GM12878 (cell line): Measurements from ENCODE around the gene VIL1. TPM values are rescaled to one million over a fixed set of nuclear protein-coding genes. Genes with fewer than 3 reads are reported as not detected.
A peak's percentile ranks its signal among the peaks of the same experiment; 100 is the strongest.

Experiments used
- ATF7 ChIP-seq: fragments of 450-650 bp; IDR thresholded peaks from 2 replicates; pipeline ENCODE4 v1.6.1; 2016; ENCODE audit warnings: low read depth, mild to moderate bottlenecking
- CEBPB ChIP-seq, 2 experiments: fragments of 150-350 bp in 1 of 2; IDR thresholded peaks; 2 replicates each; pipeline ENCODE4 v1.6.1; 2012 to 2014; ENCODE audit warnings: low read depth in 2 of 2, low read length in 2 of 2, borderline replicate concordance in 1 of 2, inconsistent platforms in 1 of 2
- CHD1 ChIP-seq: IDR thresholded peaks from 2 replicates; pipeline ENCODE4 v1.6.1; 2012; ENCODE audit warnings: low read depth, low read length, improper control_type of control experiment
- CHD2 ChIP-seq: IDR thresholded peaks from 2 replicates; pipeline ENCODE4 v1.6.1; 2011; ENCODE audit warnings: low read depth, low read length, improper control_type of control experiment, borderline replicate concordance
- CHD4 ChIP-seq: fragments of 200-600 bp; sonication (generic); IDR thresholded peaks from 2 replicates; pipeline ENCODE4 v1.6.1; 2016; ENCODE audit warnings: mild to moderate bottlenecking
- CREB1 ChIP-seq: IDR thresholded peaks from 2 replicates; pipeline ENCODE4 v1.6.1; 2012; ENCODE audit warnings: low read depth, mild to moderate bottlenecking, inconsistent platforms
- EGR1 ChIP-seq, 2 experiments: IDR thresholded peaks; 1 replicate in 1 of 2; 2 replicates in 1 of 2; pipeline ENCODE4 v1.6.1; 2011 to 2012; ENCODE audit warnings: low read depth in 2 of 2, low read length in 2 of 2, borderline replicate concordance in 1 of 2, mild to moderate bottlenecking in 1 of 2, moderate library complexity in 1 of 2
- EZH2 ChIP-seq: IDR thresholded peaks from 2 replicates; pipeline ENCODE4 v1.6.1; 2012; ENCODE audit warnings: low read depth, mild to moderate bottlenecking, control low read depth, inconsistent platforms, low read length, borderline replicate concordance; ENCODE audit not compliant: control insufficient read depth
- IRF4 ChIP-seq: IDR thresholded peaks from 2 replicates; pipeline ENCODE4 v1.6.1; 2011; ENCODE audit warnings: low read depth, low read length
- JUND ChIP-seq: IDR thresholded peaks from 2 replicates; pipeline ENCODE4 v1.6.1; 2012; ENCODE audit warnings: low read depth, mild to moderate bottlenecking, low read length, improper control_type of control experiment, moderate library complexity
- MEF2A ChIP-seq: IDR thresholded peaks from 2 replicates; pipeline ENCODE4 v1.6.1; 2011; ENCODE audit warnings: low read depth, mild to moderate bottlenecking, low read length, moderate library complexity; ENCODE audit not compliant: insufficient read depth
- NBN ChIP-seq: fragments of 450-650 bp; IDR thresholded peaks from 2 replicates; pipeline ENCODE4 v1.6.1; 2016
- PML ChIP-seq: IDR thresholded peaks from 2 replicates; pipeline ENCODE4 v1.6.1; 2012; ENCODE audit warnings: low read length, inconsistent platforms
- POLR2A ChIP-seq: IDR thresholded peaks from 2 replicates; pipeline ENCODE4 v1.6.1; 2011; ENCODE audit warnings: low read depth, mild to moderate bottlenecking, low read length
- SIX5 ChIP-seq: IDR thresholded peaks from 2 replicates; pipeline ENCODE4 v1.6.1; 2011; ENCODE audit warnings: mild to moderate bottlenecking, low read depth, low read length, moderate library complexity; ENCODE audit not compliant: severe bottlenecking
- SMC3 ChIP-seq: IDR thresholded peaks from 2 replicates; pipeline ENCODE4 v1.6.1; 2011; ENCODE audit warnings: low read length, improper control_type of control experiment, borderline replicate concordance
- SPI1 ChIP-seq: IDR thresholded peaks from 2 replicates; pipeline ENCODE4 v1.6.1; 2011; ENCODE audit warnings: low read depth, mild to moderate bottlenecking, low read length, moderate library complexity, borderline replicate concordance; ENCODE audit not compliant: insufficient read depth
- STAT3 ChIP-seq: IDR thresholded peaks from 2 replicates; pipeline ENCODE4 v1.6.1; 2011; ENCODE audit warnings: low read depth, low read length, improper control_type of control experiment
- SUPT20H ChIP-seq: IDR thresholded peaks from 2 replicates; pipeline ENCODE4 v1.6.1; 2011; ENCODE audit warnings: low read depth, mild to moderate bottlenecking, low read length, moderate library complexity, borderline replicate concordance; ENCODE audit not compliant: control insufficient read depth
- TCF12 ChIP-seq: IDR thresholded peaks from 2 replicates; pipeline ENCODE4 v1.6.1; 2011; ENCODE audit warnings: low read depth, mild to moderate bottlenecking, low read length
- YY1 ChIP-seq: IDR thresholded peaks from 2 replicates; pipeline ENCODE4 v1.6.1; 2011; ENCODE audit warnings: low read depth, mild to moderate bottlenecking, low read length
- ZBTB40 ChIP-seq: fragments of 450-650 bp; IDR thresholded peaks from 2 replicates; pipeline ENCODE4 v1.6.1; 2016; ENCODE audit warnings: mild to moderate bottlenecking, moderate library complexity, borderline replicate concordance
- ZSCAN29 ChIP-seq: fragments of 450-650 bp; IDR thresholded peaks from 2 replicates; pipeline ENCODE4 v1.6.1; 2017; ENCODE audit warnings: mild to moderate bottlenecking, moderate library complexity
- polyA plus RNA-seq, 11 experiments: library from polyadenylated mRNA; depleted of rRNA in 4 of 11; unstranded in 6 of 11; stranded (reverse) in 5 of 11; fragments of >200 nt; fragmentation: Nextera tagmentation in 4 of 11; fragmentation: Illumina TruSeq in 1 of 11; extraction: Ambion mirVana in 4 of 11; extraction: Trizol in 1 of 11; gene quantifications; 1 replicate in 1 of 11; 2 replicates in 10 of 11; pipeline versions ENCODE4 v1.2.1 to v1.2.3, GENCODE V29; 2011 to 2016; ENCODE audit warnings: inconsistent platforms in 2 of 11, missing spikeins in 2 of 11, low read depth in 1 of 11
- total RNA-seq, 4 experiments: library from RNA; depleted of rRNA in 3 of 4; stranded (reverse); fragments of >200 nt in 3 of 4; fragmentation: Illumina TruSeq in 1 of 4; extraction: Trizol in 1 of 4; gene quantifications; 2 replicates each; pipeline versions ENCODE4 v1.2.1 to v1.2.3, GENCODE V29; 2013 to 2021
- TF ChIP-seq, protein P1 (sequence below): IDR thresholded peaks from 2 replicates; pipeline ENCODE4 v1.6.1; 2012; ENCODE audit warnings: low read depth, low read length, improper control_type of control experiment
- TF ChIP-seq, protein P2 (sequence below): IDR thresholded peaks from 2 replicates; pipeline ENCODE4 v1.6.1; 2011; ENCODE audit warnings: low read depth, low read length, improper control_type of control experiment, borderline replicate concordance

Gene VIL1
- total and polyA plus RNA-seq, 10 of the 15 experiments (the other 5 are each of a cell fraction or from before 2014, with no cell fraction given), result 0.03 to 1.9 (median 0.33) TPM

DNA sequence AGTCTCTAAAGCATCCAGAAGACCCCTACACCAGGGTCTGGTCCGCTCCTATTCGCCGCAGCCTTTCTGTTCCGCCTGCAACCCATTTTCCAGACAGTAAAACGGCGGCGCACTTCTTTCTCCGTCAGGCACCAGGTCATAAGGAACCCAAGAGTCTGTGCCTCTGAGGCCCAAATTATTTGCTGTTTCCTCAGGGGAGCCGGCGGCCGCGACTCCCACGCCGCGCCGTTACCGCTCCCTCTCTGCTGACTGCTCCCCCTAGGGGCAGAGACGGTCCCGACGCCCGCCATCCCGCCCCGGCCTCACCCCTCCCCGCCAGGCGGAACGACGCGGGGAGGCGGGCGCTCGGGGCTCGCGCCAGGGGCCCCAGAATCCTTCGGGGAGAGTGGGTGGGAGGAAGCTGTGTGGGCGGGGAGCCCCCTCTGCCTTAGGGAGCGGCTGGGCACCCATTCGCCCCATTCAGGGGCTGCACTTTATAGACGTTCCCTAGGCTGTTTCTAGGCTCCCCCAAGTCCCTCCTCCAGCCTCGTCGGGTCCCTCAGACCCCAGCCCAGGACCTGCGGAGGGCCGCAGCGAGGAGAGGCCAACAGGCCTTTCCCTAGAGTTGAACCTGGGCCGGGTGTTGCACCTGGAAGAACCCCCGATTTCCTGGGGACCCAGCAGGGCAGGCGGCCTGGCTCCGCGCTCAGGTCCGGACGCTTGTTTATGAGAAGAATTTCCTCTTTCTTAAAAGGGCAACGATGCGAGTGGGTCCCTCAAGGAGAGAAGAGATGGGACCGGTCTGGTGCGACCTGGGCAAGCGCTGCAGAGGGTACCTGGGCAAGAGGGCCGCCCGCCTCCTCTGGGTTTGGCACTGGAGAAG is 22.9 kb upstream of the VIL1 start (continued):
- TF ChIP-seq SMC3 (peak; percentile 67), TCF12 (peak; percentile 67), CREB1 (peak; percentile 78), ATF7 (peak; percentile 85), CHD4 (0 out of 2 replicates have a peak, but pooled peaks have one; percentile 29), IRF4 (no peak), PML (peak; percentile 73; the same call in 1 of the 2 replicates), EGR1 (IDR thresholded peaks at IDR 0.05; ENCODE audit: borderline replicate concordance in 1 of 2, low read depth in 2 of 2, low read length in 2 of 2) (peak in 1 of 2 experiments; percentile 99; a peak in 2 of 3 replicates), ZBTB40 (no peak; the same call in 1 of the 2 replicates), STAT3 (no peak), SUPT20H (no peak), SIX5 (no peak), EZH2 (no peak), YY1 (peak; percentile 92), CHD1 (0 out of 2 replicates have a peak, but pooled peaks have one; percentile 64), ZSCAN29 (peak; percentile 86), SPI1 (no peak), NBN (peak; percentile 91), POLR2A (peak; percentile 57), JUND (0 out of 2 replicates have a peak, but pooled peaks have one; percentile 12), MEF2A (no peak), CHD2 (no peak; the same call in 1 of the 2 replicates), CEBPB (IDR thresholded peaks at IDR 0.05; ENCODE audit: borderline replicate concordance in 1 of 2, low read depth in 2 of 2, low read length in 2 of 2) (no peak)
- TF ChIP-seq, protein P1, sequence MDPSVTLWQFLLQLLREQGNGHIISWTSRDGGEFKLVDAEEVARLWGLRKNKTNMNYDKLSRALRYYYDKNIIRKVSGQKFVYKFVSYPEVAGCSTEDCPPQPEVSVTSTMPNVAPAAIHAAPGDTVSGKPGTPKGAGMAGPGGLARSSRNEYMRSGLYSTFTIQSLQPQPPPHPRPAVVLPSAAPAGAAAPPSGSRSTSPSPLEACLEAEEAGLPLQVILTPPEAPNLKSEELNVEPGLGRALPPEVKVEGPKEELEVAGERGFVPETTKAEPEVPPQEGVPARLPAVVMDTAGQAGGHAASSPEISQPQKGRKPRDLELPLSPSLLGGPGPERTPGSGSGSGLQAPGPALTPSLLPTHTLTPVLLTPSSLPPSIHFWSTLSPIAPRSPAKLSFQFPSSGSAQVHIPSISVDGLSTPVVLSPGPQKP, result 0 out of 2 replicates have a peak, but pooled peaks have one; percentile 57
- TF ChIP-seq, protein P2, sequence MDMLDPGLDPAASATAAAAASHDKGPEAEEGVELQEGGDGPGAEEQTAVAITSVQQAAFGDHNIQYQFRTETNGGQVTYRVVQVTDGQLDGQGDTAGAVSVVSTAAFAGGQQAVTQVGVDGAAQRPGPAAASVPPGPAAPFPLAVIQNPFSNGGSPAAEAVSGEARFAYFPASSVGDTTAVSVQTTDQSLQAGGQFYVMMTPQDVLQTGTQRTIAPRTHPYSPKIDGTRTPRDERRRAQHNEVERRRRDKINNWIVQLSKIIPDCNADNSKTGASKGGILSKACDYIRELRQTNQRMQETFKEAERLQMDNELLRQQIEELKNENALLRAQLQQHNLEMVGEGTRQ, result no peak
